RWPE2 (cell line): ENCODE data around the gene TCAP.
A peak's percentile ranks its signal among the peaks of the same experiment; 100 is the strongest.

Source experiments
- ATAC-seq: fragments of 200-7000 bp; cut with Tn5 transposase; 3 replicates; pipeline ENCODE4 v1.9.1; 2021; ENCODE audit warnings: low read depth
- DNase-seq: peaks from one replicate; pipeline ENCODE4 v3.0.0-alpha.2; 2020; ENCODE audit warnings: low spot score
- H3K27ac ChIP-seq: fragments of 450-650 bp; 2 replicates; pipeline ENCODE4 v1.5.1; 2017; ENCODE audit warnings: mild to moderate bottlenecking; ENCODE audit not compliant: poor library complexity, severe bottlenecking
- H3K27me3 ChIP-seq: fragments of 250-450 bp; sonication (Bioruptor Pico); 2 replicates; pipeline ENCODE4 v1.5.1; 2021; ENCODE audit warnings: mild to moderate bottlenecking, moderate library complexity; ENCODE audit not compliant: insufficient read depth, poor library complexity, severe bottlenecking
- H3K36me3 ChIP-seq: fragments of 250-450 bp; sonication (Bioruptor Pico); 2 replicates; pipeline ENCODE4 v1.5.1; 2020; ENCODE audit warnings: low read depth, mild to moderate bottlenecking, moderate library complexity
- H3K4me1 ChIP-seq: fragments of 250-450 bp; sonication (Bioruptor Pico); 2 replicates; pipeline ENCODE4 v1.5.1; 2021; ENCODE audit warnings: mild to moderate bottlenecking, moderate library complexity; ENCODE audit not compliant: insufficient read depth, poor library complexity, severe bottlenecking
- H3K4me3 ChIP-seq: fragments of 250-450 bp; sonication (Bioruptor Pico); 2 replicates; pipeline ENCODE4 v1.5.1; 2021; ENCODE audit warnings: mild to moderate bottlenecking, moderate library complexity; ENCODE audit not compliant: severe bottlenecking
- H3K9me3 ChIP-seq: fragments of 250-450 bp; sonication (Bioruptor Pico); 2 replicates; pipeline ENCODE4 v1.5.1; 2021; ENCODE audit warnings: mild to moderate bottlenecking, moderate library complexity; ENCODE audit not compliant: severe bottlenecking
- CTCF ChIP-seq: fragments of 450-650 bp; IDR thresholded peaks from one replicate; pipeline ENCODE4 v1.5.1; 2017; ENCODE audit warnings: mild to moderate bottlenecking, moderate library complexity; ENCODE audit not compliant: poor library complexity, severe bottlenecking

Gene TCAP

GRCh38 chr17:39673335-39674081 lies 8.4 kb downstream of the TCAP start:
- DNase-seq (no peak), ATAC-seq (no peak)
- TF ChIP-seq CTCF: no peak
- Histone ChIP-seq H3K27ac (no peak overlapping the region), H3K9me3 (no peaks in the 10 kb centered on the region), H3K4me1 (no peaks in the 10 kb centered on the region), H3K36me3 (no peaks in the 10 kb centered on the region), H3K27me3 (peaks cover 3% of the 10 kb centered on the region), H3K4me3 (no peak overlapping the region)

GRCh38 chr17:39674179-39674578 lies 9.0 kb downstream of the TCAP start:
- DNase-seq (no peak), ATAC-seq (no peak)
- TF ChIP-seq CTCF: no peak
- Histone ChIP-seq H3K36me3 (no peaks in the 10 kb centered on the region), H3K4me1 (no peaks in the 10 kb centered on the region), H3K27ac (no peak overlapping the region), H3K9me3 (no peaks in the 10 kb centered on the region), H3K4me3 (no peak overlapping the region), H3K27me3 (no peaks in the 10 kb centered on the region)

GRCh38 chr17:39674702-39675389 lies 9.7 kb downstream of the TCAP start:
- no peak for TF ChIP-seq CTCF
- DNase-seq (no peak), ATAC-seq (peak; percentile 18; the same call in 2 of the 3 replicates)
- Histone ChIP-seq H3K36me3 (no peaks in the 10 kb centered on the region), H3K4me3 (no peak overlapping the region), H3K4me1 (no peaks in the 10 kb centered on the region), H3K27me3 (no peaks in the 10 kb centered on the region), H3K27ac (no peak overlapping the region), H3K9me3 (no peaks in the 10 kb centered on the region)

- ATAC-seq: no peak
- Histone ChIP-seq H3K27me3 (no peaks in the 10 kb centered on the region), H3K9me3 (no peaks in the 10 kb centered on the region), H3K36me3 (no peaks in the 10 kb centered on the region), H3K27ac (no peak overlapping the region), H3K4me3 (no peak overlapping the region), H3K4me1 (no peaks in the 10 kb centered on the region)
- no peak for TF ChIP-seq CTCF
- no peak for DNase-seq
These were observed 10.4 kb downstream of the TCAP start for GRCh38 chr17:39675390-39676082.
